T-helper 1 cell treated with Interleukin-12 subunit alpha and Interleukin-12 subunit beta and Interleukin-4 antibody, amounts not matched to agents 30 μg/mL and 1 μg/mL, for 36 hours (primary cell): ENCODE results near the gene GH2.
"Not testable (repeated sequence)": the region's sequence is repeated elsewhere in the genome, so short reads cannot be mapped to it uniquely, and the experiment has no call there.

Experiments used
- H3K27ac Mint-ChIP-seq: one replicate; pipeline ENCODE4 v1.8.0; 2021; ENCODE audit warnings: mild to moderate bottlenecking, mixed read lengths
- H3K27me3 Mint-ChIP-seq: one replicate; pipeline ENCODE4 v1.8.0; 2021; ENCODE audit warnings: low read depth, mixed read lengths
- H3K36me3 Mint-ChIP-seq: one replicate; pipeline ENCODE4 v1.8.0; 2021; ENCODE audit warnings: low read depth, mixed read lengths
- H3K4me1 Mint-ChIP-seq: one replicate; pipeline ENCODE4 v1.8.0; 2021; ENCODE audit warnings: low read depth, mixed read lengths
- H3K4me3 Mint-ChIP-seq: one replicate; pipeline ENCODE4 v1.8.0; 2021; ENCODE audit warnings: mild to moderate bottlenecking, moderate library complexity, mixed read lengths
- H3K9me3 Mint-ChIP-seq: one replicate; pipeline ENCODE4 v1.8.0; 2021; ENCODE audit warnings: mixed read lengths

Gene GH2

GRCh38 chr17:63881935-63882601 is at the start of gene GH2:
Gene GH2, minus strand, starts transcription at chr17:63881944. Its CDS starts 143 bp downstream, at chr17:63881801.
- H3K27me3 Mint-ChIP-seq = peaks cover 13% of the 10 kb centered on the region
- H3K27ac Mint-ChIP-seq = no peak within 1 kb of the TSS
- no peak within 1 kb of the TSS for H3K4me3 Mint-ChIP-seq
- H3K36me3 Mint-ChIP-seq = no peaks in the 10 kb centered on the region
- peaks cover 2% of the 10 kb centered on the region for H3K4me1 Mint-ChIP-seq
- H3K9me3 Mint-ChIP-seq = no peaks in the 10 kb centered on the region

GRCh38 chr17:63930951-63931575 is 49.3 kb upstream of the GH2 start:
- H3K9me3 Mint-ChIP-seq = no peaks in the 10 kb centered on the region
- peaks cover 2% of the 10 kb centered on the region for H3K27me3 Mint-ChIP-seq
- H3K4me3 Mint-ChIP-seq = peak overlapping the region; percentile 94
- peak overlapping the region; percentile 81 for H3K27ac Mint-ChIP-seq
- H3K4me1 Mint-ChIP-seq = peaks cover 12% of the 10 kb centered on the region
- H3K36me3 Mint-ChIP-seq = peaks cover 12% of the 10 kb centered on the region

GRCh38 chr17:63929860-63930766 is 48.4 kb upstream of the GH2 start:
- peak overlapping the region; percentile 94 for H3K4me3 Mint-ChIP-seq
- H3K9me3 Mint-ChIP-seq = no peaks in the 10 kb centered on the region
- peaks cover 12% of the 10 kb centered on the region for H3K36me3 Mint-ChIP-seq
- peaks cover 12% of the 10 kb centered on the region for H3K4me1 Mint-ChIP-seq
- peak overlapping the region; percentile 81 for H3K27ac Mint-ChIP-seq
- no peaks in the 10 kb centered on the region for H3K27me3 Mint-ChIP-seq

- Mint-ChIP-seq H3K27ac (peak overlapping the region; percentile 68), H3K36me3 (peaks cover 12% of the 10 kb centered on the region), H3K27me3 (no peaks in the 10 kb centered on the region), H3K9me3 (no peaks in the 10 kb centered on the region), H3K4me1 (peaks cover 12% of the 10 kb centered on the region), H3K4me3 (no peak overlapping the region)
Observed at GRCh38 chr17:63928966-63929695, 47.4 kb upstream of the GH2 start.

GRCh38 chr17:63928172-63928666 is 46.5 kb upstream of the GH2 start:
- Mint-ChIP-seq H3K27me3 (no peaks in the 10 kb centered on the region), H3K9me3 (no peaks in the 10 kb centered on the region), H3K27ac (no peak overlapping the region), H3K4me1 (peaks cover 12% of the 10 kb centered on the region), H3K4me3 (no peak overlapping the region), H3K36me3 (peaks cover 12% of the 10 kb centered on the region)

- Mint-ChIP-seq H3K4me1 (peaks cover 12% of the 10 kb centered on the region), H3K27me3 (no peaks in the 10 kb centered on the region), H3K27ac (no peak overlapping the region)
Observed at GRCh38 chr17:63927464-63928171, 45.9 kb upstream of the GH2 start.

GRCh38 chr17:63926164-63926563 is 44.4 kb upstream of the GH2 start:
- Mint-ChIP-seq H3K27ac (no peak overlapping the region), H3K4me3 (no peak overlapping the region), H3K4me1 (peaks cover 5% of the 10 kb centered on the region), H3K36me3 (peaks cover 12% of the 10 kb centered on the region), H3K27me3 (no peaks in the 10 kb centered on the region), H3K9me3 (no peaks in the 10 kb centered on the region)

More at GRCh38 chr17:63927464-63928171, 45.9 kb upstream of the GH2 start:
- Mint-ChIP-seq H3K4me3 (no peak overlapping the region), H3K9me3 (no peaks in the 10 kb centered on the region), H3K36me3 (peaks cover 12% of the 10 kb centered on the region)

GRCh38 chr17:63925615-63926014 is 43.9 kb upstream of the GH2 start:
- H3K36me3 Mint-ChIP-seq = peaks cover 9% of the 10 kb centered on the region
- no peak overlapping the region for H3K4me3 Mint-ChIP-seq
- no peaks in the 10 kb centered on the region for H3K27me3 Mint-ChIP-seq
- peaks cover under 1% of the 10 kb centered on the region for H3K4me1 Mint-ChIP-seq
- no peak overlapping the region for H3K27ac Mint-ChIP-seq
- no peaks in the 10 kb centered on the region for H3K9me3 Mint-ChIP-seq

- not testable (repeated sequence) for H3K27me3 Mint-ChIP-seq, H3K27ac Mint-ChIP-seq, H3K4me3 Mint-ChIP-seq, H3K36me3 Mint-ChIP-seq, H3K4me1 Mint-ChIP-seq, H3K9me3 Mint-ChIP-seq
Observed at GRCh38 chr17:63922402-63922801, 40.7 kb upstream of the GH2 start.

GRCh38 chr17:63920779-63921178 is 39.0 kb upstream of the GH2 start:
- not testable (repeated sequence) for H3K27ac Mint-ChIP-seq, H3K36me3 Mint-ChIP-seq, H3K4me3 Mint-ChIP-seq, H3K9me3 Mint-ChIP-seq
- peaks cover 12% of the 10 kb centered on the region for H3K27me3 Mint-ChIP-seq
- H3K4me1 Mint-ChIP-seq = peaks cover 11% of the 10 kb centered on the region

- Mint-ChIP-seq H3K27me3 (peaks cover 16% of the 10 kb centered on the region), H3K4me1 (peaks cover 11% of the 10 kb centered on the region)
- not testable (repeated sequence) for H3K36me3 Mint-ChIP-seq, H3K27ac Mint-ChIP-seq, H3K4me3 Mint-ChIP-seq, H3K9me3 Mint-ChIP-seq
Observed at GRCh38 chr17:63920050-63920449, 38.3 kb upstream of the GH2 start.

GRCh38 chr17:63919311-63919723 is 37.6 kb upstream of the GH2 start:
- peaks cover 16% of the 10 kb centered on the region for H3K27me3 Mint-ChIP-seq
- H3K4me1 Mint-ChIP-seq = peaks cover 11% of the 10 kb centered on the region
- no peak overlapping the region for H3K27ac Mint-ChIP-seq
- no peak overlapping the region for H3K4me3 Mint-ChIP-seq
- H3K36me3 Mint-ChIP-seq = no peaks in the 10 kb centered on the region
- H3K9me3 Mint-ChIP-seq = no peaks in the 10 kb centered on the region

- H3K4me3 Mint-ChIP-seq, H3K36me3 Mint-ChIP-seq, H3K27ac Mint-ChIP-seq, H3K9me3 Mint-ChIP-seq: not testable (repeated sequence)
- H3K4me1 Mint-ChIP-seq = peaks cover 11% of the 10 kb centered on the region
- H3K27me3 Mint-ChIP-seq = peaks cover 16% of the 10 kb centered on the region
Observed at GRCh38 chr17:63918789-63919305, 37.1 kb upstream of the GH2 start, which contains the start of gene GH1. Gene GH1, minus strand, starts transcription at chr17:63918839. Its CDS starts 63 bp downstream, at chr17:63918776.
